ENCODE measurements around the gene CNOT11.

DNA sequence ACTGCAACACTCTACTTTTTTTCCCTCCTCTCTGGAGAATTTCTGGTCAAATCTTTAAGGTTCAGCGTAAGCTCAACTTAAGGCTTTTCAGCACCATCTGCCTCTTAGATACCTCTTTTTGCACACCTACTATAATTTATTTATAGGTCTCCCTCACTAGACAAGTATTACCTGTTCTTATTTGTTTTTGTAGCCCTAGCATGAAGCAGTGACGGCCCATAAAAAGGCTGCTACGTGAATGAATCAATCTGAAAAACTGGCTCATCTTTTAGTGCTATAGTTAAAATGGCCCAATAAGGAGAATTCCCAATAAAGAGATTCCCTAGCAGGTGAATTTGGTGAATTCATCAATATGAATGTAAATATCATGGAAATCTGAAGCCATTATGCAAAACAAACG, 49.3 kb downstream of the CNOT11 start:
- TF ChIP-seq, protein P1, sequence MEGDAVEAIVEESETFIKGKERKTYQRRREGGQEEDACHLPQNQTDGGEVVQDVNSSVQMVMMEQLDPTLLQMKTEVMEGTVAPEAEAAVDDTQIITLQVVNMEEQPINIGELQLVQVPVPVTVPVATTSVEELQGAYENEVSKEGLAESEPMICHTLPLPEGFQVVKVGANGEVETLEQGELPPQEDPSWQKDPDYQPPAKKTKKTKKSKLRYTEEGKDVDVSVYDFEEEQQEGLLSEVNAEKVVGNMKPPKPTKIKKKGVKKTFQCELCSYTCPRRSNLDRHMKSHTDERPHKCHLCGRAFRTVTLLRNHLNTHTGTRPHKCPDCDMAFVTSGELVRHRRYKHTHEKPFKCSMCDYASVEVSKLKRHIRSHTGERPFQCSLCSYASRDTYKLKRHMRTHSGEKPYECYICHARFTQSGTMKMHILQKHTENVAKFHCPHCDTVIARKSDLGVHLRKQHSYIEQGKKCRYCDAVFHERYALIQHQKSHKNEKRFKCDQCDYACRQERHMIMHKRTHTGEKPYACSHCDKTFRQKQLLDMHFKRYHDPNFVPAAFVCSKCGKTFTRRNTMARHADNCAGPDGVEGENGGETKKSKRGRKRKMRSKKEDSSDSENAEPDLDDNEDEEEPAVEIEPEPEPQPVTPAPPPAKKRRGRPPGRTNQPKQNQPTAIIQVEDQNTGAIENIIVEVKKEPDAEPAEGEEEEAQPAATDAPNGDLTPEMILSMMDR (IDR thresholded peaks at IDR 0.05), result no peak
- TF ChIP-seq POLR2A (IDR thresholded peaks at IDR 0.05), result no peak
